ENCODE data around the gene CHAF1B. TPM values are rescaled to one million over a fixed set of nuclear protein-coding genes. Genes with fewer than 3 reads are reported as not detected.

CHAF1B gene
- total RNA-seq, 2 donors from 2014 or later, result 0.33 to 1.2 TPM

DNA sequence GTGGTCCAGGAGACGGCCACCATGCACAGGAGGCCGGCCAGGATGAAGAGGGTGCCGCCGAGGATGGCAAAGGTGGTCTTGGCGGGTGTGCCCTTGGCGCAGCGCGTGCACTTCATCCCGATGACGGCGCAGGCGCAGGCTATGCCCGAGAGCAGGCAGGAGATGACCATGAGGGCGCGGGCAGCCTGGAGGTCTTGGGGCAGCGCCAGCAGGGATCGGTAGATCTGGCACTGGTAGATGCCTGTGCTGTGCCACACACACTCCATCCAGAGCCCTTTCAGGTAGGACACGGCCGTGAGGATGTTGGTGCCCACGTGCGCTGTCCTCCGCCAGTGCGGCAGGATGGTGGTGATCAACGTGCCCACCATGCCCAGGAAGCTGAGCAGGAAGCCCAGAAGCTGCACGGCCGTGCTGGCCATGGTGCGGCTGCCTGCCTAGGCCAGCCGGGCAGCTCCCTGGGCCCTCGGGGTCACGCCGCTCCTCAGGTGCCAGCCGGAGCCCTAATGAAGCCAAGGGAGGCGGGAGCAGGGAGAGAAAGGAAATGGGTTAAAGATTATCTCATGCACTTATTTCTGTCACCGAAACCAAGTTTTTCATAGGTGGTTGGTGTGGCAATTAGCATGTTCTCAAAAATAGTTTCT lies 76.2 kb downstream of the CHAF1B start:
- Histone ChIP-seq H3K9me3 (no peaks in the 10 kb centered on the region), H3K4me3 (no peak overlapping the region), H3K27ac (no peak overlapping the region), H3K36me3 (no peaks in the 10 kb centered on the region), H3K27me3 (no peaks in the 10 kb centered on the region), H3K4me1 (peaks cover 0 to 7% of the 10 kb centered on the region in 2 donors)
- no peak for DNase-seq (ENCODE audit: low spot score)
- no peak for TF ChIP-seq CTCF (IDR thresholded peaks at IDR 0.05)

GRCh38 chr21:36461918-36462486 lies 76.8 kb downstream of the CHAF1B start:
- DNase-seq (ENCODE audit: low spot score), result no peak

DNA sequence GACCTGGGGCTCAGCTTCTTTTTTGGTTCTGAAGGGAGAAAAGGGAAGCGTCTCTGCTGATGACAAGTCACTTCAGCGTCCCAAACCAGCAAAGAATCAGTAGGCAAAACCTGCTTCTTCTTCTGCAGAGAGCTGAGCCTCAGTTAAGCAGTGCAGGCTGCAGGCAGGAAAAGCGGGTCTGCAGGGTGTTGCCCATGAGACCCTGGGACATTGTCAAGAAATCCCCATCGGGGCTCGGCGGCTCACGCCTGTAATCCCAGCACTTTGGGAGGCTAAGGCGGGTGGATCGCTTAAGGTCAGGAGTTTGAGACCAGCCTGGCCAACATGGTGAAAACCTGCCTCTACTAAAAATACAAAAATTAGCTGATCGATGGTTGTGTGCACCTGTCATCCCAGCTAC lies 78.0 kb downstream of the CHAF1B start:
- no peaks in the 10 kb centered on the region for H3K9me3 ChIP-seq
- TF ChIP-seq CTCF (IDR thresholded peaks at IDR 0.05), result no peak
- H3K4me3 ChIP-seq, result no peak overlapping the region
- DNase-seq (ENCODE audit: low spot score), result no peak
- peaks cover 0 to 7% of the 10 kb centered on the region in 2 donors for H3K4me1 ChIP-seq
- H3K27me3 ChIP-seq, result no peaks in the 10 kb centered on the region
- no peak overlapping the region for H3K27ac ChIP-seq
- no peaks in the 10 kb centered on the region for H3K36me3 ChIP-seq

More at GRCh38 chr21:36461918-36462486, 76.8 kb downstream of the CHAF1B start:
- H3K9me3 ChIP-seq, result no peaks in the 10 kb centered on the region
- H3K4me1 ChIP-seq, result peaks cover 0 to 7% of the 10 kb centered on the region in 2 donors
- TF ChIP-seq CTCF (IDR thresholded peaks at IDR 0.05), result no peak
- H3K27me3 ChIP-seq, result no peaks in the 10 kb centered on the region
- H3K36me3 ChIP-seq, result no peaks in the 10 kb centered on the region
- H3K27ac ChIP-seq, result no peak overlapping the region
- H3K4me3 ChIP-seq, result no peak overlapping the region

GRCh38 chr21:36463991-36464390 lies 78.8 kb downstream of the CHAF1B start:
- H3K27ac ChIP-seq, result no peak overlapping the region
- H3K36me3 ChIP-seq, result no peaks in the 10 kb centered on the region
- peaks cover 0 to 7% of the 10 kb centered on the region in 2 donors for H3K4me1 ChIP-seq
- no peak for TF ChIP-seq CTCF (IDR thresholded peaks at IDR 0.05)
- H3K27me3 ChIP-seq, result no peaks in the 10 kb centered on the region
- no peak for DNase-seq (ENCODE audit: low spot score)
- no peaks in the 10 kb centered on the region for H3K9me3 ChIP-seq
- no peak overlapping the region for H3K4me3 ChIP-seq

DNA sequence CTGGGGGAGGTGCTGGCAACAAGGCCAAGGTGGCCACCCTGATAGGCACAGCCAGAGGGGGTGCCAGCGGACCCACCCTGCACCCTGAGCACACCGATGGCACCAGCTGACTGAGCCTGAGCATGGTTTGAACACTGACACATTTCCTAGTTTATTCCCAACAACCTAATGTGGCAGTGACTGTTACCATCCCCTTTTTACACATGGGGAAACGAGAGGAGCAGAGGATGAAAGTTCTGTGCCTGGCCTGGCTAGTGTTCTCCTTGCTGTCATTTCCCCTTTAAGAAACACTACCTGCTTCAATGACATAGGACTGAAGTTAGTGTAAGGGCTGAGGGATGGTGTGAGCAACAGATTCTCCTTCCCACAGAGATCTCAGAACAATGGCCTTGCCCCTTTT lies 79.4 kb downstream of the CHAF1B start:
- no peak for TF ChIP-seq CTCF (IDR thresholded peaks at IDR 0.05)
- Histone ChIP-seq H3K9me3 (no peaks in the 10 kb centered on the region), H3K27ac (no peak overlapping the region), H3K36me3 (no peaks in the 10 kb centered on the region), H3K4me3 (no peak overlapping the region), H3K4me1 (peaks cover 0 to 7% of the 10 kb centered on the region in 2 donors), H3K27me3 (no peaks in the 10 kb centered on the region)
- no peak for DNase-seq (ENCODE audit: low spot score)
